Measurements from ENCODE around the gene STIMATE.
A peak's percentile ranks its signal among the peaks of the same experiment; 100 is the strongest.

The STIMATE gene

DNA sequence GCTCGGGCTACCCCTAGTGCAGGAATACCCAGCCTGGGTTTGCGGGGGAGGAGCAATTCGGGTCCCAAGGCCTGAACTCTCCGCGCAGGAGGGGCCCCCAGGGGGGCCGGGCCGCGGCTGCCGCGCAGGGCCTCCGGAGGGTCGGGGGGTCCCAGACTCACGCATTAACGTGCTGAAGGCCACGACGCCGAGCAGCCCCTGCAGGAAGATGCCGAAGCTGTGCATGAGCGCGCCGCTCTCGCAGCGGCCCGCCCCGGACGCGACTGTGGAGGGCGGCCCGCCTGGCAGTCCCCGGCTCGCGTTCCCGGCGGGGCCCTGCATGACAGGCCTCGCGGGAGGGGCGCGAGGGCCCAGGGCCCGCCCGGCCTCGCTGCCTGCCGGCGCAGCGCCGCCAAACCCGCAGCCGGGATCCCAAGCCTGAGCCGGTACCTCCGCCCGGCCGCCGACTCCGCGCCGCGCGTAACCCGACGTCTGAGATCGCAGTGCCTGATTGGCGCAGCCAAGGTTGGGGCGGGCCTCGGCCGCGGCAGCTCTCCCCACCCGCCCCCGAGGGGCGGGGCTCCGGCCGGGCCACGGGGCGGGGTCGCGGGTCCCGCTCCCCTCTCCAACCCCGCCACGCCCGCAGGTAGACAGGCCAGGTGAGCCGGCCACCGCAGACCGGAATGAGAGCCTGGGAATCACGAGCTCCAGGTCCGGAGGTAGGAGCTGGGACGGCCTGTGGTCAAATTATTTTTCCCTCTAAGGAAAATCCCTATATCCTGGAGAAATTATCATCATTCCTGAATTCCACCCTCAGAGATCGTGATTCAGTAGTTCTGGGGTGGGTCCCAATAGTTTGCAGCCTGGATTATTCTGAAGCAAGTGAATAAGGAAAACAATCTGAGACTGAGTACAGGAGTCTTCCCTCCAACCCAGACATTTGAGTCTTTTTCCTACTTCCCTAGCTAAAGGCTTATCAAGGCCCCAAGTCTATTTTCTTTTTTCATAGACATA is at the start of gene STIMATE:
STIMATE (minus strand) TSS at position 419 of the 993 bp plus-strand sequence; CDS start at position 321, 98 bp downstream.
- peak; percentile 76 to 84 for DNase-seq (ENCODE audit: low read depth in 2 of 2)

DNA sequence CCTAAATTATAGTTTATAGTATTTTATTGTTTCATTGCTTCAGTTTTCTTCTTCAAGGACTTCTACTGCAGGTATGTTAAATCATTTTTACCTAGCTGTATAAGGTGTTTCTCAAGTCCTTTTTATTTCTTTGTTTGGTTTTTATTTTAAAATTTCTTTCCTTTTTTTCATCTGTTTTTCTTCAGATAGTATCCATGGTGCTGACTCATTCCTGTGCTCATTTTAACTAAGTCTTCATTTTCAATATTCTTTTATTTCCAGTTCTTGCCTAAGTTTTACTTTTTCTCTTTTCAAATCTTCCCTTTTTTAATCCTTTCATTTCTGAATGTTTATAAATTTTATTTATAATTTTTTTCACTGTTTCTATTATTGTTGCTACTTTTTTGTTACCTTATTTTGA is 42.3 kb upstream of the STIMATE start:
- no peak for DNase-seq (ENCODE audit: low read depth in 2 of 2)

DNA sequence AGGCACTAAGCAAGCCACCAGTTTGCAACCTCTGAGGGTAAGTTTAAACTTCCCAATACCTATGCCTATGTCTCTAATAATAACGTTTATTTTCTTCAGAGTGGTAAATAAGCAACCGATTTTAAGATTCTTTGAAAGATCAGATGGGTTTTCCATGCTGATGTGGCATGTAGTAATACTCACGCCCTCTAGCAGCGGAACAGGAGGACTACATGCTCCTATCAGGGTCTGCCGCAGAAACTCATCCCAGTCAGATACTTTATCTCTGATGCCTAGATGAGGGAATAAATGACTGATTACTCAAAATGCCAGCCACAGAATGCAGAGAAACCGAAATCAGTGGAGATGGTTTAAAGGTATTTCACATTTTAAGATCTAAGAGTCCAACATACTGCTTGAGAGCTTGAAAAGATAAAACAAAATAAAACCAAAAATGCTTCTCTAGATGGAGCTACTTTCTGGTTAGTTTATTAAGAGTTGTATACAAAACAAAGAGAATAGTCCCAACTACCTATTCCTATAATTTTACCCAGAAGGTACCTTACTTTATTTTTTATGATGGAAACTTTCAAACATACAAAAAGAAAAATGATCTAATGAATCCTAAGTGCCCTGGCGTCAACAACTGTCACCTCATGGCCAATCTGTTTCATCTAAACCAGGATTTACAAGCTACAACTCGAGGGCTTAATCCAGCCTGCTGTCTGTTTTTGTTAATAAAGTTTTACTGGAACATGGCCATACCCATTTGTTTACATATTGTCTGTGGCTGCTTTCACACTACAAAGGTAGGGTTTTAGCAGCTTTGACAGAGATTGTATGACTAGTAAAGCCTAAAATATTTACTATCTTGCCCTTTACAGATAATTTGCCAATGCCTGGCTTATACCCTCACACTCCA is 37.5 kb upstream of the STIMATE start:
- DNase-seq (ENCODE audit: low read depth in 2 of 2) = peak; percentile 14 to 47

DNA sequence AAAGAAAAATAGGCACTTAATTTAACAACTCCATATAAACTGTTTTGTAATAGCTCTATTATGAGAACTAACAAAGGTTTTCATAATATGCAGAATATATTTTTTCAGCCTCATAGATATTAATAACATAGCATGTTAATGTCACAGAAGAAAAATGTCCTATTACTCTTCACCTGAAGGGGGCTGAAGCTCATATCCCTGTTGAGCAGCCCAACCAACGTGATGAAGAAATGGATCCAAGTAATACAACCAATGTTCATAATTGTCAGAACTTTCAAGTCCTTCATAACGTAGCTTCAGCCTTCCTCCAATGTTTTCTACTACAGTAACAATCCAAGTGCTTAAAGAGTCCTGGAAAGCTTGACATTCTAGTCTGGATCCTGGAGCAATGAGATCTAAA is 34.5 kb upstream of the STIMATE start:
- no peak for DNase-seq (ENCODE audit: low read depth in 2 of 2)

DNA sequence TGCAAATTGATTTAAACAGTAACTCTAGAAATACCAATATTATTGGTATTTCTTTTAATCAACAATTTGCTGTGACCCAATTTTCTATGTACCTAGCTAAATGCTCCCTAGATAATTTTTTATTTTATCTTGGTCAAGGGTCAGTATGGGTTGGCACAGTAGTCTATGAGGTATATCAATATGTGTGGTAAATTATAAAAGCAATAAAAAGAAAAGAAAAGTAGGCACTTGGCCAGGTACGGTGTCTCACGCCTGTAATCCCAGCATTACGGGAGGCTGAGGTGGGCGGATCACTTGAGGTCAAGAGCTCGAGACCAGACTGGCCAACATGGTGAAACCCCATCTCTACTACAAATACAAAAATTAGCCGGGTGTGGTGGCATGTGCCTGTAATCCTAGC is 34.0 kb upstream of the STIMATE start:
- no peak for DNase-seq (ENCODE audit: low read depth in 2 of 2)

DNA sequence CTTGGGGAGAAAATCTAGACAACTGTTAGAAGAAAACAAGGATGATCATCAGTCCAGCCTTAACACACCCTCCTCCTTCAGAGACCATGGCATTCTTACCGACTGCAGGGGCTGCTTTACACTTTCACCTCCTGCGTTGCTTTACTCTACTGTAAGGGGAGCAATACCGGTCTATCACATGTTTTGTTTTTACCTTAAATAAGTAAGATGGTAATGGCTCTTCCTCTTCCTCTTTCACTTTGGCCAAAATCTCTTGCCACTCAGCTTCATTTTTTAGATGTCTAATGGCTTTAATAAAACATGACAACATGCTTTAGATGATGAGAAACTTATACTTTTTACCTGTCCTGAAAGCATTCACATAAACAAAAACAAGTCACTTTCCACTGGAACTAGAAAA is 33.4 kb upstream of the STIMATE start:
- no peak for DNase-seq (ENCODE audit: low read depth in 2 of 2)

DNA sequence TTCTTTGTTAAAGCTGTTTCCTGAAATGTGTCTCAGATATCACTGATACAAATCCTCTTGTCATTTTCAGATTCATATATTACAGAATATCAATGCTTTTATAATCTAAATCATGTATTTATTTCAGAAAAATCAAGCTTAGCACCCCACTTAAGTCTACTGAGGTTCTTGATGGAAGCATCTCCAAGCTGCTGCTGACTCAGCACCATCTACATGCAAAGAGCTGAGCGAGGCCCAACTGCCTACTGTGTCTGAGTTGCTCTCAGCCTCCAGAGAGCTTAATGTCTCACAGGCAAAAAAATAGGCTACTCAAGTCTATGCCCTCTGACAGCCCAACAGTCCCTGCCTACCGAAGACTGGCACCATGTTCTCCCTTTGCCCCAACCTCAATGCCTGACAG is 29.2 kb upstream of the STIMATE start:
- no peak for DNase-seq (ENCODE audit: low read depth in 2 of 2)

DNA sequence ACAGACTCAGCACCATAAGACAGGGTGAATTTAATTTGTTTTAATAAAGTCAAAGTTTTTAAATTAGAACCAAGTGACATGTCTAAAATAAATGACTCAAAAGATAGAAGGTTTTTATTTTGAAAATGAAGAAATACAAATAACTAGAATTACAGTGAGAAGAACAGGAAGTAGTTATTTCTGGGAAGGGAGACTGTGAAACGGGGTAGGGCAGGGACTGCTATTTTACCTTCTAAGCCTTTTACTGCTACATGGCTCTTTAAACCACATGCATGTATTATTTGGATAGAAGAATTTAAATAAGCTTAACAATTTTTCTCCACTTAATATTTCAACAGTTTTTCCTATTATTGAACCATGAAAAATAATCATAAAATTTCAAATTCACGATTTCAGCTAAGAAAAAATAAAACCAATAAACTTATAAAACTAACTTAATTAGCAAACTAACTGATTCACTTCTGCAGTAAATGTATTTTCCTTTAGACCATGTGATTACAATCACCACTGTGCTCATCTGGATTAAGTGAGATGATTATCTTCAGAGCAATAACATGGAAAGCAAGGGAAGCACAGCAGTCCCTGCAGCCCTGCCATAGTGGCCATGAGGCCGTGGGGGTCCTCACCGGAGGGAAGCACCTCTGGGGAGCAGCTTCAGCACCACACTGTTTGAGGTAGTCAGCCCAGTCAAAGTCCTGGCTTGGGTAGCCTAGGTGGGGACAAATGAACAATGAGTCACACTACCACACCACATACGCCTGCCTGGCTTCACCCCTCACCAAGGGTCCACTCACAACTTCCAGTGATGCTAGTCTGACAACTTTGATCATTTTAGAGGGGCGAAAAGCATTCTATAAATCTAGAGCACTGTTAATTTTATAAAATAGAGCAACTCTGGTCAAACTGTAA is 28.3 kb upstream of the STIMATE start:
- no peak for DNase-seq (ENCODE audit: low read depth in 2 of 2)

DNA sequence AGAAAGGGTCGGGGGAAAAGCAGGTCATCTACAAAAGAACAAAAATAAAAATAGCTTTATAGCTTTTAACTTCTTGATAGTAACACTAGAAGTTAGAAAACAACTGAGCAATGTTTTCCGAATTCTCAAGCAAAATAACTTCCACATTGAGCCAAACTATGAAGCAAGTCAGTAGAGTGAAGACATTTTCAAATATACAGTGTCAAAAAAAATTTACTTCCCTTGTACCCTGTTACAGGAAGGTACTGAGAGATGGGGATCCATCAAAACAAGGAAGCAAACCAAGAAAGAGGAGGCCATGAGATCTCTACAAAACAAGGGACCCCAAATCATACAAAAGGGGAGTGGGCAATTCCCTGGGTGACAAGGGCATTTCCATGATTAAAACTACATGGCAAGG is 26.6 kb upstream of the STIMATE start:
- no peak for DNase-seq (ENCODE audit: low read depth in 2 of 2)

DNA sequence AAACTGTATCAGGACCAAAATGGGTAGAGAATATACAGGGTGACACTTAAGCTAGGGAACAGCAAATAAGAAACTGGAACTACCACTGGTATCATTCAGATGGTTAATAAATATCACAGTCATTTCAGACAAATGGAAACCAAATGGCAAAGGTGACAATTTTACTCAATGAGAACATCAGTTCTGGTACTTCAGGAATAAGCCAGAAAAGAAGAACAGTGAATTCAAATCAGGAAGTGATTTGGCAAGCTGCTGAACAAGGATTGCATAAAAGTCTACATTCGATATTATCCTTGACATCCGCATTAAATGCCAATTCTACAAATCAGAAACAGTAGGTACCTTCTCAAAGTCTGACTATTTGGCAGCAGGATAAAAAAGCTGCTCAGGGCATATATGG is 23.5 kb upstream of the STIMATE start:
- DNase-seq (ENCODE audit: low read depth in 2 of 2) = no peak

DNA sequence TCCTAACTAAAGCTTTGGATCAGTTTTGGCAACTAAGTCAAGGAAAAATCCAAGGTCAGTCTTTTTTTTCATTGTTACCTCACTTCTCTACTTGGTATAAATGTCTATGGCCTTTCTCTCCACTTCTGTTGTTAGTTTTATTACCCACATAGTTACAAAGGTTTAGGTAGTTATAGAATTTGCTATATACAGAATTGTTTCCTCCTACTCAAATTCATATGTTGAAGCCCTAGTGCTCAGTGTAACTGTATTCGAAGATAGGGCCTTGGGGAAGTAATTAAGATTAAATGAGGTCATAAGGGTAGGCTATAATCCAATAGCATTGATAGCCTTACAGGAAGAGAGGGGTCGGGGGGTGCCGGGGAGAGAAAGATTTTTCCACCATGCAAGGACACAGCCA is 19.7 kb upstream of the STIMATE start:
- no peak for DNase-seq (ENCODE audit: low read depth in 2 of 2)

DNA sequence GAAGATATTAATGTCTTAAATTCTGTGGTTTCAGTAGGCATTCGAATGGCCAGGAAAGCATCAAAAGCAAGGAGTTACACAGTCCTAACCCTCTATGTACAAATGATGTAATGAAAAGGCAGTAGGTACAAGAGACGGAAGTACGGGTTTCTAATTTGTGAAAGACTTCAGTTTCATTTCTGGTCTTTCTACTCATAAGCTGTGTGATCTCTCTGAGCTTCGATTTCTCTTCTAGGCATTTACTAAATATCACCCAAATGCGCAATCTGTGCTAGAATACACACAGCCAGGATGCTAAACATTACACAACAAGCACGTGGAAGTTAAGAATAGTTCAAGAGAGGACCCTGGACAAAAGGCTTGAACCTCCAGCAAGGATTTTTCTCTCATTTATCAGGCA is 17.9 kb upstream of the STIMATE start:
- DNase-seq (ENCODE audit: low read depth in 2 of 2) = no peak

DNA sequence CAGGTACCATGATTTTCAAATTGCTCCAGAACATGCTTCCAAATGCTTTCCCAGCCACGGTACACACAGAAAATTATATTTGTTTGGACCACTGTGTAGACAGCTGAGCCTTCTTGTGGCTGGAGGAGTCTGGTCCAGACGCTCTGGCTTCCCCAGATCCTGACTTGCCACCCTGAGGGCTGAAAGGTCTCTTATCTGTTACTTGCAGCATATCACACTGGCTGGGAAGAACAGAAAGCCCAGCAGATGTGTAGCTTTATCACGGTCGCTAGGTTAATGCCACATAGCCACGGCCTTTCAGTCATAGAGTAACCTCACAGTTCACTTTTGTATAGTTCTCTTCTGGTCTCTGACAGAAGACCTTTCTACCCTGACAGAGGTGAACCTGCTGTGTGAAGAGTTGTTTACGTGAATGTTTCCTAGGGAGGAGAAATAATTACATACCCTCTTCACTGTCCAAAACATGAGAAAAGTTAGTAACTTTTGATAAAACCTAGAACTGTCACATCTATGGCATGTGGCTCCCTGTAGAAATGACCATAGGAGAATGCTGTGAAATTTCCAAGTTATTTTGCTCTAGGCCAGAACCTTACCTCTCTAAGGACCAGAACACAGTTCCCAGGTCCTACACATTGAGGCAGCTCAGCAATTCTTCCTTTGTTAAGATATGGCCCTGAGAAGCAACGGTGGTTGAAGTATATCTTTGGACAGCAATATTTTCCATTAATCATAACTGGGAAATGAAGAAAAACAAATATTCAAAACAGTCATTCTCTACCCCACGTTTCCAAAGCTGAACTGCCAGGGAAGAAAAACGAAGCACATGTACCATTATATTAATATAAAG is 15.8 kb upstream of the STIMATE start:
- no peak for DNase-seq (ENCODE audit: low read depth in 2 of 2)

DNA sequence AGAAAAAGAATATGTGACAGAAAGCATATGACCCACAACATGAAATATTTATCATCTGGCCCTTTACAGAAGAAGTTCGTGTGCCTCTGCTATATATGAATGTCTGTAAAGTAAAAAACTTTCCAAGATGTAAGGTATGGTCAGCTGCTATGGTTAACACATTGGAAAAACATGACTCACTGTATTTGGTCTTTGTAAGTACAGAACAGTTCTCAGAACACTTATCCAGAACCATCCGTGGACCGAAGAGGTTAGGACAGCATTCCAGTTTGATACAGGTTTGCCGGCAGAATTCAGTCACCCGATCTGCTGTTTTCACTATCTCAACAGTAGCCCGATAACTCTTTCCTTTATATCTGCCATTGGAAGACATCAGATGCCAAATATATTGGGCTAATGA is 13.5 kb upstream of the STIMATE start:
- DNase-seq (ENCODE audit: low read depth in 2 of 2) = no peak

DNA sequence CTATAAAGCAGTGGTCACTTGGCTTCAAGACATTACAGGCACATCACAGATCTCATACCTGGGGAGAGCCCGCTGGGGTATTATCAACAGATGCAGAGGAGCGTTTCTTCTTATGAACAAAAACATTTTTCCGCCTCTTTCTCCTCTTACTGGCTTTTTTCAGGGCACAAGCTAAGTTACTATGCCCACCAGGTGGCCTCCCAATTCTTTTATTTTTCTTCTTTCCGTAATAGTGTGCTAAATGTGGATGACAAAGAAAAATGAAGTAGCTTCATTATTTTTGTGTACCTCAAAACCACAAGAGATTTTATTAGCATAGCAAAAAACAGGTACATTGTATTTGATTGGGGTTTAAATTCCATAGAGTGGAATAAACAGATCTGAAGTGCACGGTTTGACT is 10.1 kb upstream of the STIMATE start:
- no peak for DNase-seq (ENCODE audit: low read depth in 2 of 2)

DNA sequence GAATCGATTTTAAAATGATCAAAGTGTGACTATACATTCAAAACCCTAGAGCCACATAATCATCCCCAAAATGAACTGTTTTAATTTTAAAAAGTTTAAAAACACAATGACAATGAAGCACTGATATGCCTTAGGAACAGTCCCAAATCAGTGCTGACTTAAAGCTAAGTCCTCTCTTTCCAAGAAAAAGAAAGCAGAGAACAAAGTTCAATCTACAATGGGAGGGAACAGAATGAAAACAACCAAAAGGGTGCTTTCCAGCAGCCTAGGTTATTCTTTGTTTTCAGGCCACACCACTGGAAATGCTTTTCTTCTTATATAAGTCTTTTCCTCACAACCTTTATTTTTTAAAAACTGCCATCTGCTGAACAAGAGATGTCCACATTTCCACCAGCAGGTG is 7.2 kb upstream of the STIMATE start:
- DNase-seq (ENCODE audit: low read depth in 2 of 2) = no peak

DNA sequence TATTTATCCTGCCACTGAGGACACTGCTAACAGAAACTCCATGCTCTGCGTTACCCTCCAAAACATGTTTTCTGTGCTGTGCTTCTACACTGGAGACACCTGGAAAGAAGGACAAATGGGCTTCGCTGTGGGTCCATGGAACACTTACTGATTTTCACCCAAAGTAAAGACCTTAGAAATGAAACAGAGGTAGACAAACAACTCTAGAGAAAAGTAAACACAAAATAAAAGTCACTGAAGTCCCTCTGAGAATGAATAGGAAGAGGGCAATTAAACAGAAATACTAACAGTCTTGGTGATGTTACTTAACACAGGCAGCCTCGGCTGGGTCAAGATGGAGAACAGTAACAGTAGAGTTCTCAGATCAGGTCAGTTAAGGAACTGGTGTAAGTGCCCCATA is 6.7 kb upstream of the STIMATE start:
- DNase-seq (ENCODE audit: low read depth in 2 of 2) = no peak

DNA sequence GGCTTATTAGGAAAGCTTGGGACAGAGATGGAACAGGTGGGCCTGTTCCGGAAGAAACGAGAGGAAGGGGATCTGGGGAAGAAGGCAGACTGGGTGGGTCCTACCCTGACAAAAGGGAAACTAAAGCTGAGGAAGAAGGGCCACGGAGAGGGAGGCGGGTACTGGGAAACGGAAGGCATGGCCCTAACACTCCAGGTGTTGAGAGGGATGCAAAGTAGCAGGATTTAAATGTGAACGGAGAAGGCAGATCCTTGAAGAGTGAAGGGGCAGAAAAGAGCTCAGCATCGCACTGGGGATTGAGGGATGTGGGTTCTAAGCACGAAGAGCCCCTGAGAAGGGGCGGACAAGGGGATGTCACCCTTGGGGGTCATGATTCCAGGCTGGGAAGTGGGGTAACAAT is 735 bp downstream of the STIMATE start:
- no peak for DNase-seq (ENCODE audit: low read depth in 2 of 2)

DNA sequence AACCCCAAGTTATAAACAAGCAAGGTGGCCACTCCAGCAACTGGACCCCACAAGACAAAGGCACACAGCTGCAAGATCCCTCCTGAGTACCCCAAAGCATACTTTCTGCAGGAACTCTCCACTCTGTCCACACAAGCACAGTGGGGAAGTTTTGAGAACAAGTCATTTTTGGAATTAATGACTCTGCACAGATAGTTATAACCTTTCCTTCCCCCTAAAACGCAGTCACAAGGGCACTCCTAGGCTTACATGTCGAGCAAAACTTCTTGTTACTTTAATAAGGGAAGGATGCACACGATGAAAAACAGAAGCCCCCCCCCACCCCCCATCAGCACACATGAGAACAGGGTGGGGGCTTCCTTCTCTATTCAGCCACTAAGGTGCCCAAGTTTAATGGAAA is 1.2 kb downstream of the STIMATE start:
- DNase-seq (ENCODE audit: low read depth in 2 of 2) = no peak

DNA sequence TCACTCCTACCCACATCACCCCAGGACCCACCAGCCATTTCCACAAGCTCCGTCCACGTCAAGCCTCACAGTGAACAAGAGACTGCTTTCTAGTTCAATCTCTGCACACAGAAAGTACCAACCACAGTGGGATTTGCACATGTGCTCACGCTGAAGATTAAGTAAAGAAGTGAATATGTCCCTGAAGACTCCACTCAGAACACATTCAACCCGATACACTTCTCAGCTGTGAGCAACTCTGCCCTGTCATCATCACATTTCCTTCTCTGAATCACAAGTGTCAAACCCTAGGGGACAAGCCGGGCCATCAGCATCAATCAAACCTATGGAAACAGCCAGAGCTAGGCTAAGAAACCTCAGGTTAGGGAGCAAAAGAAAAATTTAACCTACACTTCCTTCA is 1.9 kb downstream of the STIMATE start:
- DNase-seq (ENCODE audit: low read depth in 2 of 2) = peak in 1 of 2 donors; percentile 31

DNA sequence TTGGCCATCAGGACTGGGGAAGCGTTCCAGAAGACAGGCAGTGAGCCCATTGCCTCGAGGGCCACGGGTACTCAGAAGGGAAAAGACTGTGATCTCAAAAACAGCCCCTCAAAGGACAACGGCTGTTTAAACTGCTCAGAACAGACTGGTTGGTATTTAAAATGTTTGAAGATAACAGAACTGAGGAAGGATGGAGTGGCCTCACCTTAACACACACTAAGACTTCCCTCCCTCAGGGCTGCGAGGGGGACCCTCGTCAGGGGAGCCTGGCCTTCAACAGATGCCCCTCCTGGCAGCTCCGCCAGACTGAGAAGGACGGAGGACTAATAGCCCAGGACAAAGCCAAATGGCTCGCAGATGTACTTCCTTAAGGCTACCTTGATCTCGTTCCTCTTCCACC is 2.6 kb downstream of the STIMATE start:
- no peak for DNase-seq (ENCODE audit: low read depth in 2 of 2)
